NB4 (cell line): ENCODE data around the gene NSMCE3.

Source experiments
- MAX ChIP-seq: IDR thresholded peaks from 2 replicates; pipeline ENCODE4 v1.6.1; 2011; ENCODE audit warnings: low read depth, low read length
- MYC ChIP-seq: IDR thresholded peaks from 2 replicates; pipeline ENCODE4 v1.6.1; 2011; ENCODE audit warnings: low read depth, low read length
- POLR2A ChIP-seq: IDR thresholded peaks from 2 replicates; pipeline ENCODE4 v1.6.1; 2011; ENCODE audit warnings: mild to moderate bottlenecking; ENCODE audit not compliant: insufficient read length; ENCODE audit errors: extremely low read depth
- TF ChIP-seq, protein P1 (sequence below): IDR thresholded peaks from one replicate; pipeline ENCODE4 v1.5.1; 2012; ENCODE audit warnings: low read depth, low read length

DNA sequence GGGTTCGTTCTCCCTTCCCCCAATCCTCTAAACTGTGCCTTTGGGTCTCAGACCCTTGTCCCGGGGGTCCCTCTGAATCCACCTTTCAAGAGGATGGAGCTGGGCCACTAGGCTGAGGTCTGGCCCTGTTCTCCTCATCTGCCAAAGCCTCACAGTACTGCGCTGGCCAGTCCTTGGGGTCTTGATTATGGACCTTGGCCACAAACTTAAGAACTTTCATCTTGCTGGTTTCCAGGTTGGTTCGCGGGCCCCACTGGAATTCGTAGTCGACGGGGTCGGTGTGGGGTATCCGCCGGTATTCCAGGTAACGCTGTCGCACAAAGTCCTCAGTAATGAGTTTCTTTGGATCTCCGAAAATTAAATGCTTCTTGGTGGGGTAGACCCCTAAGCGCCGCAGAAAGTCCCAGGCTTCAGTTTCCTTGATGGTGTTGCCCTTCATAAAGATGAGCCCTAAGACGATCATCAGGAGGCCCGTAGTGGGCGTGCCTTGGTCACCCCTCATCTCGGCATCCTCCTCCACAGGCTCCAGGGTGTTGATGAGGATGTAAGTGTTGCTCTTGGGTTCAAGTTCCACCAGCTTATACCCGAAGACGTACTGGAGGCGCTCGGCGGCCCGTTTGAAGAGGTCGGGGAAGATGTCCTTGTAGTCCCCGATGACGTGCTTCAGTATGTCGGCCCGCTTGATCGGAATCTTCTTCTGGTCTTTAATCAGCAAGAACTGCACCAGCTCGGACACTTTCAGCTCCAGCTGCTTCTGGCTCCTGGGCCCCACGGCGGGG lies 727 bp downstream of the NSMCE3 start:
- TF ChIP-seq, protein P1, sequence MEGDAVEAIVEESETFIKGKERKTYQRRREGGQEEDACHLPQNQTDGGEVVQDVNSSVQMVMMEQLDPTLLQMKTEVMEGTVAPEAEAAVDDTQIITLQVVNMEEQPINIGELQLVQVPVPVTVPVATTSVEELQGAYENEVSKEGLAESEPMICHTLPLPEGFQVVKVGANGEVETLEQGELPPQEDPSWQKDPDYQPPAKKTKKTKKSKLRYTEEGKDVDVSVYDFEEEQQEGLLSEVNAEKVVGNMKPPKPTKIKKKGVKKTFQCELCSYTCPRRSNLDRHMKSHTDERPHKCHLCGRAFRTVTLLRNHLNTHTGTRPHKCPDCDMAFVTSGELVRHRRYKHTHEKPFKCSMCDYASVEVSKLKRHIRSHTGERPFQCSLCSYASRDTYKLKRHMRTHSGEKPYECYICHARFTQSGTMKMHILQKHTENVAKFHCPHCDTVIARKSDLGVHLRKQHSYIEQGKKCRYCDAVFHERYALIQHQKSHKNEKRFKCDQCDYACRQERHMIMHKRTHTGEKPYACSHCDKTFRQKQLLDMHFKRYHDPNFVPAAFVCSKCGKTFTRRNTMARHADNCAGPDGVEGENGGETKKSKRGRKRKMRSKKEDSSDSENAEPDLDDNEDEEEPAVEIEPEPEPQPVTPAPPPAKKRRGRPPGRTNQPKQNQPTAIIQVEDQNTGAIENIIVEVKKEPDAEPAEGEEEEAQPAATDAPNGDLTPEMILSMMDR, result no peak
- no peak for TF ChIP-seq MAX
- no peak for TF ChIP-seq MYC
- TF ChIP-seq POLR2A, result no peak
